OCI-LY3 (cell line): ENCODE results near the gene TMPRSS13.

Experiments used
- H2AFZ ChIP-seq: fragments of 200-600, 300-600 bp; shearing (Covaris generic); 2 replicates; pipeline ENCODE4 v1.6.0; 2014; ENCODE audit warnings: antibody characterized with exemption, low read depth, low read length
- H3K27ac ChIP-seq: fragments of 200-600, 300-600 bp; sonication (generic); 2 replicates; pipeline ENCODE4 v1.5.1; 2014; ENCODE audit warnings: mild to moderate bottlenecking, low read length, moderate library complexity, mixed read lengths
- H3K27me3 ChIP-seq: fragments of 200-600, 300-600 bp; sonication (generic); 2 replicates; pipeline ENCODE4 v1.6.1; 2014; ENCODE audit warnings: low read depth, low read length, mixed read lengths
- H3K36me3 ChIP-seq: fragments of 200-600, 300-600 bp; sonication (generic); replicated peaks from 2 replicates; pipeline ENCODE3; 2014; ENCODE audit warnings: low read depth, low read length, mixed read lengths
- H3K4me1 ChIP-seq: fragments of 300-600, 200-600 bp; sonication (generic); 2 replicates; pipeline ENCODE4 v1.6.1; 2014; ENCODE audit warnings: low read length, mixed read lengths
- H3K4me2 ChIP-seq: fragments of 200-600, 300-600 bp; sonication (generic); 2 replicates; pipeline ENCODE4 v1.6.1; 2014; ENCODE audit warnings: low read length, mixed read lengths
- H3K4me3 ChIP-seq: fragments of 300-600, 200-600 bp; sonication (generic); 2 replicates; pipeline ENCODE4 v1.5.1; 2014; ENCODE audit warnings: antibody characterized with exemption, mild to moderate bottlenecking, low read length, moderate library complexity
- H3K79me2 ChIP-seq: fragments of 300-600, 200-600 bp; shearing (Covaris generic); 2 replicates; pipeline ENCODE4 v1.6.1; 2014; ENCODE audit warnings: mild to moderate bottlenecking, low read length, mixed read lengths
- H3K9ac ChIP-seq: fragments of 300-600, 200-600 bp; shearing (Covaris generic); 2 replicates; pipeline ENCODE4 v1.6.0; 2014; ENCODE audit warnings: mild to moderate bottlenecking, low read length, moderate library complexity
- H3K9me3 ChIP-seq: fragments of 200-600, 300-600 bp; shearing (Covaris generic); 2 replicates; pipeline ENCODE4 v1.6.1; 2014; ENCODE audit warnings: low read length, mixed read lengths; ENCODE audit not compliant: insufficient read depth
- H4K20me1 ChIP-seq: fragments of 200-600, 300-600 bp; sonication (generic); 2 replicates; pipeline ENCODE4 v1.6.1; 2016; ENCODE audit warnings: low read length, mixed read lengths; ENCODE audit not compliant: insufficient read depth
- EZH2phosphoT487 ChIP-seq: fragments of 200-600 bp; shearing (Covaris generic); IDR thresholded peaks from 2 replicates; pipeline ENCODE4 v1.6.1; 2018; ENCODE audit warnings: antibody characterized with exemption, mixed run types, low read depth
- TF ChIP-seq, protein P1 (sequence below): fragments of 200-600, 300-600 bp; sonication (generic); IDR thresholded peaks from 2 replicates; pipeline ENCODE4 v1.5.1; 2014; ENCODE audit warnings: antibody characterized with exemption, low read length, low read depth

Gene TMPRSS13

DNA sequence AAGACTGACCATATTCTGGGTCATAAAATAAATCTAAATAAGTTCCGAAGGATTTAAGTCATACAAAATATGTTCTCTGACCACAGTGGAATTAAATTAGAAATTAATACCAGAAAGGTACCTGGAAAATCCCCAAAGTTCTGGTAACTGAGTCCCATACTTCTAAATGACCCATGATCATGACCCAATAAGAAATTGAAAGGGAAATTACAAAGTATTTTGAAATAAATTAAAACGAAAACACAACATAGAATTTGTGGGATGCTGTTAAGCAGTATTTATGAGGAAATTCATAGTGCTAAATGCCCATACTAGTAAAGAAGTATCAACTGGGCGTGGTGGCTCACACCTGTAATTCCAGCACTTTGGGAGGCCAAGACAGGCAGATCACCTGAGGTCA lies 33.6 kb upstream of the TMPRSS13 start:
- no peak overlapping the region for H3K27ac ChIP-seq

DNA sequence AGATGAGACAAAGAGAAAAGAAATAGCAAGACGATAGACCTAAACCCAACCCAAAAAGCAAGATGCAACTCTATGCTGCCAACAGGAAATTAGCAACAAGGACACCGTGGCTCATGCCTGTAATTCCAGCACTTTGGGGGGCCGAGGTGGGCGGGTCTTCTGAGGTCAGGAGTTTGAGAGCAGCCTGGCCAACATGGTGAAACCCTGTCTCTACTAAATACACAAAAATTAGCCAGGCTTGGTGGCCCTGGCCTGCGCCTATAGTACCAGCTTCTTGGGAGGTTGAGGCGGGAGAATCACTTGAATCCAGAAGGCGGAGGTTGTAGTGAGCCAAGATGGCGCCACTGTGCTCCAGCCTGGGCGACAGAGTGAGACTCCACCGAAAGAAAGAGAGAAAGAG lies 32.7 kb upstream of the TMPRSS13 start:
- Histone ChIP-seq H3K79me2 (no peaks in the 10 kb centered on the region), H3K27ac (no peak overlapping the region), H3K27me3 (no peaks in the 10 kb centered on the region), H3K4me3 (no peak overlapping the region), H3K36me3 (peaks cover 17% of the 10 kb centered on the region), H4K20me1 (no peaks in the 10 kb centered on the region), H3K9me3 (0 out of 2 replicates have a peak, but pooled peaks cover 9% of the 10 kb centered on the region), H3K4me1 (peaks cover 20% of the 10 kb centered on the region), H3K4me2 (no peak overlapping the region), H3K9ac (no peak overlapping the region), H2AFZ (no peak overlapping the region)
- no peak for TF ChIP-seq EZH2phosphoT487
- TF ChIP-seq, protein P1, sequence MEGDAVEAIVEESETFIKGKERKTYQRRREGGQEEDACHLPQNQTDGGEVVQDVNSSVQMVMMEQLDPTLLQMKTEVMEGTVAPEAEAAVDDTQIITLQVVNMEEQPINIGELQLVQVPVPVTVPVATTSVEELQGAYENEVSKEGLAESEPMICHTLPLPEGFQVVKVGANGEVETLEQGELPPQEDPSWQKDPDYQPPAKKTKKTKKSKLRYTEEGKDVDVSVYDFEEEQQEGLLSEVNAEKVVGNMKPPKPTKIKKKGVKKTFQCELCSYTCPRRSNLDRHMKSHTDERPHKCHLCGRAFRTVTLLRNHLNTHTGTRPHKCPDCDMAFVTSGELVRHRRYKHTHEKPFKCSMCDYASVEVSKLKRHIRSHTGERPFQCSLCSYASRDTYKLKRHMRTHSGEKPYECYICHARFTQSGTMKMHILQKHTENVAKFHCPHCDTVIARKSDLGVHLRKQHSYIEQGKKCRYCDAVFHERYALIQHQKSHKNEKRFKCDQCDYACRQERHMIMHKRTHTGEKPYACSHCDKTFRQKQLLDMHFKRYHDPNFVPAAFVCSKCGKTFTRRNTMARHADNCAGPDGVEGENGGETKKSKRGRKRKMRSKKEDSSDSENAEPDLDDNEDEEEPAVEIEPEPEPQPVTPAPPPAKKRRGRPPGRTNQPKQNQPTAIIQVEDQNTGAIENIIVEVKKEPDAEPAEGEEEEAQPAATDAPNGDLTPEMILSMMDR: no peak

More for the DNA sequence above, 33.6 kb upstream of the TMPRSS13 start:
- Histone ChIP-seq H3K9me3 (0 out of 2 replicates have a peak, but pooled peaks cover 5% of the 10 kb centered on the region), H3K4me1 (peaks cover 20% of the 10 kb centered on the region), H2AFZ (no peak overlapping the region), H3K27me3 (no peaks in the 10 kb centered on the region), H3K4me2 (no peak overlapping the region), H4K20me1 (no peaks in the 10 kb centered on the region), H3K36me3 (peaks cover 17% of the 10 kb centered on the region), H3K4me3 (no peak overlapping the region), H3K9ac (no peak overlapping the region), H3K79me2 (no peaks in the 10 kb centered on the region)
- TF ChIP-seq, protein P1: no peak
- no peak for TF ChIP-seq EZH2phosphoT487

DNA sequence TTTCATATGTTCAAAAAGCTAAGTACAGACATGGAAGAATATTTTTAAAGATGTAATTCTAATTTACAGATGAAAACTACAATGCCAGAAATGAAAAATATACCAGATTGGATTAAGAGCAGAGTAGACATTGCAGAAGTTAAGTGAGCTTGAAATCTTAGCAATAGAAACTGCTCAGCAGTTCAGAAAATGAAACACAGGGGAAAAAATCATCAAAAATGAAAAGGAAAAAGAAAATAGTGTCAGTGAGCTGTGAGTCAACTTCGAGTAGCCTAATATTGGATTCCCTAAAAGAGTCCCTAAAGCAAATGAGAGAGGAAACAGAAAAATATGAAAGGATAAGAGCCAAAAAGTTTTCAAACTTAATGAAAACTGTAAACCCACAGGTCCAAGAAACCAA lies 31.2 kb upstream of the TMPRSS13 start:
- H3K27me3 ChIP-seq: no peaks in the 10 kb centered on the region
- H2AFZ ChIP-seq: no peak overlapping the region
- no peaks in the 10 kb centered on the region for H3K79me2 ChIP-seq
- H3K4me2 ChIP-seq: 0 out of 2 replicates have a peak overlapping the region, but pooled peaks have one; percentile 23
- H3K27ac ChIP-seq: no peak overlapping the region
- H3K9me3 ChIP-seq: 0 out of 2 replicates have a peak, but pooled peaks cover 9% of the 10 kb centered on the region
- H3K4me3 ChIP-seq: no peak overlapping the region
- TF ChIP-seq, protein P1: no peak
- TF ChIP-seq EZH2phosphoT487: no peak
- H3K36me3 ChIP-seq: peaks cover 19% of the 10 kb centered on the region
- no peak overlapping the region for H3K9ac ChIP-seq
- H4K20me1 ChIP-seq: no peaks in the 10 kb centered on the region
- peaks cover 15% of the 10 kb centered on the region for H3K4me1 ChIP-seq

DNA sequence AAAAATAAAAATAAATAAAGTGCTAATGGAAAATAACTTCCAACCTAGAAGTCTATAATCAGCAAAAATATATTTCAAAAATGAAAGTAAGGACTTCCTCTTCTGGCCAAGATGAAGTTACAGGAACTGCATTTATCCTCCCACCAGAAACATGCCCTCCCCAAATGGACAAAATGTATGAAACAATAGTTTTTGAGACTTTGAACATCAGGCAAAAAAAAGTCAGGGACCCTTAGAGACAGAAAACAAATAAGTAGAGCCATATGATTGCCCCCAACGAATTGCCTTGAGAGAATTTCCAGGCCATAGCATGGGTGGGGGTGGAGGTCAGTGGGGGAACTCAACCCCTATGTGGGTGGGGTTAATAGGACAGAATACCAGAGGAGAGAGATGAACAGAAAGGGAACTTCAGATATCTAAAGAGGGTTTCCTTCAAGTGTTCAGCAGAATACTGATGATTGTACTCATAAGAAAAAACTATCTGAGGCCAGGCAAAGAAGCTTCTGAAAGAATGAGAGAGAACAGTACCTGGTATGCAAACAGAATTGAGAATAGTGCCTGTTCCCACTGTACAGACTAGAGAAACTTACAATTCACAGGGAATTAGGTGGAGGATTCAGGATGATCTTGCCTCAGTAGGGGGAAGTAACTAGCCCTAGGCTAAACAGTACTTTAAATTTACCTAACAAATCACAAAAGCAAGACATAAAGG lies 30.4 kb upstream of the TMPRSS13 start:
- 0 out of 2 replicates have a peak overlapping the region, but pooled peaks have one; percentile 8 for H3K4me3 ChIP-seq
- no peaks in the 10 kb centered on the region for H4K20me1 ChIP-seq
- no peaks in the 10 kb centered on the region for H3K79me2 ChIP-seq
- no peaks in the 10 kb centered on the region for H3K27me3 ChIP-seq
- 0 out of 2 replicates have a peak, but pooled peaks cover 9% of the 10 kb centered on the region for H3K9me3 ChIP-seq
- TF ChIP-seq, protein P1: no peak
- no peak for TF ChIP-seq EZH2phosphoT487
- no peak overlapping the region for H3K9ac ChIP-seq
- H3K4me2 ChIP-seq: peak overlapping the region; percentile 23
- peaks cover 19% of the 10 kb centered on the region for H3K36me3 ChIP-seq
- H3K27ac ChIP-seq: peak overlapping the region; percentile 28; the same call in 1 of the 2 replicates
- H3K4me1 ChIP-seq: peaks cover 15% of the 10 kb centered on the region
- H2AFZ ChIP-seq: no peak overlapping the region
